HuH-7 (cell line): ENCODE data around the gene SPPL2A.

ENCODE experiments used
- DNase-seq: peaks from one replicate; pipeline ENCODE4 v3.0.0; 2011; ENCODE audit warnings: low spot score

Gene SPPL2A

GRCh38 chr15:50686469-50687301, 78.8 kb downstream of the SPPL2A start, which contains the start of gene TRPM7:
TSS of gene TRPM7 (minus strand) at chr15:50686797. CDS start at chr15:50686533, 264 bp downstream.
- DNase-seq: peak; percentile 88

- DNase-seq: peak; percentile 42
Observed at GRCh38 chr15:50685976-50686468, 79.5 kb downstream of the SPPL2A start.

GRCh38 chr15:50685191-50685975, 80.1 kb downstream of the SPPL2A start:
- no peak for DNase-seq

GRCh38 chr15:50681467-50681866, 84.0 kb downstream of the SPPL2A start:
- no peak for DNase-seq

GRCh38 chr15:50676799-50677483, 88.6 kb downstream of the SPPL2A start:
- no peak for DNase-seq

- DNase-seq: no peak
Observed at GRCh38 chr15:50675535-50676144, 89.9 kb downstream of the SPPL2A start.

- no peak for DNase-seq
Observed at GRCh38 chr15:50670115-50670514, 95.4 kb downstream of the SPPL2A start.

DNA sequence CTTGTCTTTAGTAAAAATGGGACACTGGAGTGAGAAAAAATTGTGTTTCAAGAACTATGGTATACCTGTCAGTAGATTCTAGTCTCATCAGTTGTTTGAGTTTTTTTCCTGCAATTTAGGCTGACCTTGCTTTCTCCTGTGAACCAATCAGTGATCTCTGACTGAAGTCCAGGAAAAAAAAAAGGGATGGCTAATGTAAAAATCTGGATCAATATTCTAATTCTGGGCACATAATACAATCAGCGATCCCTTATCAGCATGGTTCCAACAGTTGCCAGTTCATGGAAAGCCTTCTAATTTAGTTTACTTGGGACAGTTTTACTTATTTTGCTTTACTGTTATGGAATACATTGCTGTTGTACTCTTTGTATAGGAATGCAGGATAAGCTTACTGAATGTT, 95.9 kb downstream of the SPPL2A start:
- DNase-seq: no peak

DNA sequence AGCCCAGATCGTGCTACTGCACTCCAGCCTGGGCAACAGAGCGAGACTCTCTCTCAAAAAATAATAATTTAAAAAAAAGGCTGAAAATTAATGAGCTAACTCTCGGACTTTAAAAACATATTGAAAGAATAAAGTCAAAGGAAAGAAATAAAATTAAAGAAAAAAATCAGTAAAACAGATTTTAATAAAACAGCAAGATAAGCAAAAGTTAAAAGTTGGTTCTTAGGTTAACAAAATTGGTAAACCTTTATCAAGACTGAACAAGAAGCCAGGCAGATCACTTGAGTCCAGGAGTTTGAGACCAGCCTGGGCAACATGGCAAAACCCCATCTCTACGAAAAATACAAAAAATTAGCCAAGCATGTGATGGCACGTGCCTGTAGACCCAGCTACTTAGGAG, 99.6 kb downstream of the SPPL2A start:
- DNase-seq: no peak

DNA sequence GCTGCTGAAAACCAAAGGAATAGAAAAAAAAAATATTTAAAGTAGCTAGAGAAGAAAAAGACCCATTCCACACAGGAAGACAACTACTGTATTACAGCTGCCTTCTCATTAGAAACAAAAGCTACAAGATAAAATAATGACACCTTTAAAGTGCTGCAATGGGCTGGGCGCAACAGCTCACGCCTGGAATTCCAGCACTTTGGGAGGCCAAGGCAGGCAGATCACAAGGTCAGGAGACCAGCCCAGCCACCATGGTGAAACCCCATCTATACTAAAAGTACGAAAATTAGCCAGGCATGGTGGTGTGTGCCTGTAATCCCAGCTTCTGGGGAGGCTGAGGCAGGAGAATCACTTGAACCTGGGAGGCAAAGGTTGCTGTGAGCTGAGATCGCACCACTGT, 110.0 kb downstream of the SPPL2A start:
- no peak for DNase-seq

- DNase-seq: no peak
Observed at GRCh38 chr15:50653156-50653743, 112.3 kb downstream of the SPPL2A start.

- no peak for DNase-seq
Observed at GRCh38 chr15:50652671-50653070, 112.8 kb downstream of the SPPL2A start.
